ENCODE results near the gene DENND1A.
"Not testable (repeated sequence)": the region's sequence is repeated elsewhere in the genome, so short reads cannot be mapped to it uniquely, and the experiment has no call there.

Gene DENND1A

DNA sequence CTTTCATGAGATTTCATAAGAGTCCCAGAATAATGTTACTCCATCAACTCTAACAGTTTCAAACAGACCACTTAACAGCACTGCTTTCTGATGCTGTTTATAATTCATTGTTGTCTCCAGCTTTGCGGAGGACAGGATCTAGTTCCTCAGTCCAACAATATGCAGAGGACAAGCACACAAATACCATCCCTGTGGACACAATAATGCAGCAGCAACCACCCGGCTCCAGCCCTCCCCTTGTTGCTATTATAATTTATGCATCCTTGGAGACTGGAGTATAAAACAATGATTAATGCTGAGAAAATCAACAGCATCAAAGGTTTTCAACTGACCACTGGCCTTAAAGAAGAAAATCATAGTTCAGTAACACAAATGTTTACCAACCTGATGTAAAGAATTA lies 108.3 kb downstream of the DENND1A start:
- DNase-seq (ENCODE audit: low spot score) = no peak

DNA sequence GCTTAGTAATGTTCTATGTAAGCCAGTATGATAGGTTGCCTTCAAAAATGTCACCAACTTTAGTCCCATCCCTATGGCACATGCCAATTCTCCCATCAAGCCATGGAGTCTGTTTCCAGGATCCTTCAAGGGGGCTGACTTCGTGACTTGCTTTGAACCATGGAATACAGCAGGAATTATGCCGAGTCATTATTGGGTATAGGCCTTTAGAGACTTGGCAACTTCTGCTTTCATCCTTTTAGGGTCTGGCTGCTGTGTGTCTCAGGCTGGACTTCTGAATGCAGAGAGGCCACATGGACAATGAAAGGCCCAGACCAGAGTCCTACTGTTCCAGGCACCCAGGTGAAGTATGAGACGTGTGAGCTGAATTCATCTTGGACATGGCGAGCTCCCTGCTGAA lies 109.8 kb downstream of the DENND1A start:
- no peak for DNase-seq (ENCODE audit: low spot score)

DNA sequence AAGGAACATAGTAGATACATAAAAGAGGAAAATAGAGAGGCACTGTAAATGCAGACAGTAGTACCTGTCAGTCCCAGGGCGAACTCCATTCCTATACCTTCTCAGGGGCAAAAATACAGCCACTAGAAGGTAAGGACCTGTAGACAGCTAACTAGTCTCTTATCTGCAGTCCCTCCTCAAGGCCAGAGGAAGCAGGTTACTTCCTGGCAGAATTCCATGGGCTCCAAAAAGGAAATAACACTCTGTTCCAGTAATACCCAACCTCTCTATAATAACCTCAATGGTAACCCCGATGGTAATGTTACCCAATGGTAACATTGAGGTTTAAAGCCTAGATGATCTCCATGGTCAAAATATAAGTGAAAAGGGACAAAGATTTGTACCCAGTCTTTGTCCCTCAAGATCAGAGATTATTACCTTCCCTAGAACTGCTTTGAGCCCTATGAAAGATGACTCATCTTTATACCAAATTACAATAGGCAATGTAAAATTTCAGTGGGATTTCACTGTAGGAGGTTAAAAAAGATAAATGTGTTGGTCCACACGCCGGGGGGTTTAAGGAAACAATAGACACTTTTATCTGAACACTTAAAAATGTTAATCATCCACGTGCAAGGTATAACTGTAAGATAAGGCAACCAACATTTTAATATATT lies 113.0 kb downstream of the DENND1A start:
- DNase-seq (ENCODE audit: low spot score) = no peak

DNA sequence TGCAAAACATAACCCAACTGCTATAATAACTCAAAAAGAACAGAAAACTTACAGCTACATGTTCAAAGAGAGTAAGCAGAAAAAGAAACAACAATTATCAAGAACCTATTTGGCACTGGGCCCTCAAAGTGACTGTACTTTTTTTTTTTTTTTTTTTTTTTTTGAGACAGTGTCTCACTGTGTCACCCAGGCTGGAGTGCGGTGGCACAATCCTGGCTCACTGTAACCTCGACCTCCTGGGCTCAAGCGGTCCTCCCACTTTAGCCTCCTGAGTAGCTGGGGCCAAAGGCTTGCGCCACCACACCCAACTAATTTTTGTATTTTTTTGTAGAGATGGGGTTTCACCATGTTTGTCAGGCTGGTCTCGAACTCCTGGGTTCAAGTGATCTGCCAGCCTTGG lies 114.1 kb downstream of the DENND1A start:
- not testable (repeated sequence) for DNase-seq (ENCODE audit: low spot score)

DNA sequence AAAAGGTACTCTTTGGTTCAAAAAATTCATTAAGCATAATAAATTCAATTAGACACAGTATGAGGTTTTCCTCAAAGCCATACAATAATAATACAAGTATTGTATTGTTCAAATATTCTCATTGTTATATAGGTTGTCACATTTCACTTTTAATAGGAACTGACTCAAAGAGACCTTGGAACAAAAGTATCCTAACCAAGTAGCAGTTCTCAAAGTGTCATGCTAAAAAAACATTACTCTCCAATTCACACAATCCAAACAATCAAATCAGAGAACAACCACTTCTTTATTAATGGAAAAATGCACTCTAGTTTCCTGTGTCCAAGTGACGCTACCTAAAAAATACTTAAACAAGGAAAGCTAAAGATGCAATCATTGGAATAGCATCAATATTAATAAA lies 115.4 kb downstream of the DENND1A start:
- no peak for DNase-seq (ENCODE audit: low spot score)

DNA sequence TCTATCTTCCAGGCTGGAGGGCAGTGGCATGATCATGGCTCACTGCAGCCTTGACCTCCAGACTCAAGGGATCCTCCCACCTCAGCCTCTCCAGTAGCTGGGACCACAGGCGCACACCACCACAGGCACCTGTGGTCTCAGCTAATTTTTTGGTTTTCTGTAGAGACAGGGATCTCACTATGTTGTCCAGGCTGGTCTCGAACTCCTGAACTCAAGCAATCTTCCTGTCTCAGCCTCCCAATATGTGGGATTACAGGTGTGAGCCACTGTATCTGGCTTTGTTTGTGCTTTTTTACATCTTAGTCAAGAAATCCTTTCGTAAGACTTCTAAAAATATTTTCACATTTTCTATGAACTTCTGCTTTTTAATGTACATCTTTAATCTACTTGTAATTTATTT lies 116.9 kb downstream of the DENND1A start:
- no peak for DNase-seq (ENCODE audit: low spot score)

DNA sequence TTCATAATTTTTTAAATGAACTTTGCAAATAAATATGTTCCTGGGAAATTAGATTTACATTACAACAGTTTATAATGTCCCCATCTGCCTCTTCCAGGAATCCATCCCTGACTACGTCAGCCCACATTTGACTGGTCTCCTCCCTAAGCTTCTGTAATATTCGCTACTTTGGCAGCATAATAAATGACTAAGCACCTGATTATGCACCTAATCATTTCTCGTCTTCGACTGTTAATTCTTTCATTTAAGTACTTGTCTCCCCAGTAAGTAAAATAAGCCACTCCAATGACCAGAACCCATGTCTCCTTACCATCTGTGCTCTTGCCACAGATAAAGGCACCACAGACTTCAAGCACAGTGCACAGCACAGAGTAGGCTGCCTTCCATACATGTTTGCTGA lies 122.7 kb downstream of the DENND1A start:
- DNase-seq (ENCODE audit: low spot score) = no peak

DNA sequence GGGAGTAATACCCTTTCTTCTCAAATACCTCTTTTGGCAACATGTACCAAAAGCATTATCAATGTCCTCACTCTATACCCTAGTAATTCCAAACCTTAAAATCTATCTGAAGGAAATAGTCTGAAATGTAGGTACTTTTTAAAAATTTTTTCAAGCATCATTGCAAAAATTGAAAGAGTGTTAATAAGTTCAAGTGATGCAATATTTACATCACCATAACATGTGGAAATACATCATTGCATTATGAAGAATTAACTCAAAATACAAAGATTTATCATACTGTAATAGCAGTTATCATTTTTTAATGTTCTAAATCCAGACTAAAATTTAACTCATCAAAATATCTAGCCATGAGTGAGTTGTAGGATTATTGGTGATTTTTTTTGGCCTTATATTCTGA lies 123.1 kb downstream of the DENND1A start:
- DNase-seq (ENCODE audit: low spot score) = no peak

DNA sequence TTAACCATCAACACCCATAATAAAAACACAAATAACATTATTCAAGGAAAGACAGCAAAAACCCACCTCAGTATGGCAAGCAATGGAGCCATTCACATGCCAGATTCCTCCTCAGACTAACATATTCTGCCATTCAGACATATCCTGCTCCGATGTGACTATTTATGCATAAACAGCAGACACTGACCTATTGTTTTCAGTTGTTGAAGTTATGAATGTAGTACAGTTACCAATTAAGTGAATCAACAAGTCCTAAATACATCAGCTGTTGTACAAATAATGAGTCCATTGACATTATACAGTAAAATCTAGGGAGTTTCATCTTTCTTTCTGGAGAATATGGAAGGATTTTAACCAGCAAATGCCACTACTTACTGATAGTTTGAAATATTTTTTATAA lies 131.7 kb downstream of the DENND1A start:
- no peak for DNase-seq (ENCODE audit: low spot score)

DNA sequence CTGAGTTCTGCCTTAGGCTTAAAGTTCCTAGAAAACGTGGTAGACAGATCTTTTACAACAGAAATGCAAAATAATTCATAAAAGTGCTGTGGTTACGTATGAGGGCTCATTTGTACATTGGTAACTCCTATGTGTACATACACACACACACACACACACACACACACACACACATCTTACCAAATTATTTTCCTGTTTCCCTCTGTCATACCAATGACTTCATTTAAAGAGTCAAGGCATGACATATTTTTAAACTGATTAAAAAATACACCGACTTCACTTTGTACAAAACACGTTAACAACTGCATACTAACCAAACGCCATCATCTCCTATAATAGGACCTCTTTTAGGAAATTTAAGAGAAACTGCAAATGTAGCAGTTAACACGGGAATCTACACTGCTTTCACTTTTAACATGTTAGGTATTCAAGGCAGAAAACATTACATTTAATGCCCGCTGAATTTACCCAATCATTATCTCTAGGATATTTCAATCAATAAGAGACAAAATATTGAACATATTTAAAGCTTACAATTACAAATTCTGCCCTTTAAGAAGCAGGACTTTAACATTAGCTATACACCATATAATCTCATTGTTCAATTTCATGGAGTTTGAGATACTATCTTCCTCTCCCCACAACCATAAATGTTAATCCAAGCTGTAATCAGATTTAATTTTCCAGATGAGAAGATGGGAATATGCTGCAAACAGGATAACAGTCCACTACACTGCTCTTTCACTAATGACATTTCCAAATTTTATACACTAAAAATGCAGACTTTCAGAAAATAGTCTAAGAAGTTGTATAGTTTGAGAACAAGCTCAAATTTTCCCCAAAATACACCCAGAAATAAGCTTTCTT lies 133.1 kb downstream of the DENND1A start:
- no peak for DNase-seq (ENCODE audit: low spot score)

DNA sequence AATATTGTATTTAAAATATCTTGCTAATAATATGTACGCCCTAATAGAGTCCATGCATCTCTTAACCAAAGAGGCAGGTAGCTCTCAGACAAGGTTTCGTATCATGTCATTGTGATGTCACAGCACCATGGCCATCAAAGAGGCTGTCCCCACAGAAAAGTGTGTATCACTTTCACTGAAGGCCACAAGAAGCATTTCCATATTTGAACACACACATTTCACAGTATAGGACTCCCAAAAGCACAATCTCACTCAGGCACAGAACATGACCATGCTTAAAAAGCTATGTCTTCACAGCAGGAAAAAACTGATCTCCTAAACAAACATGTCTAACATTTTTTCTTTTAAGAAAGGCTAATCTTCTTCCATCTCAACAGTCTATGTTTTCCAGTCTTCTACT lies 133.8 kb downstream of the DENND1A start:
- no peak for DNase-seq (ENCODE audit: low spot score)

DNA sequence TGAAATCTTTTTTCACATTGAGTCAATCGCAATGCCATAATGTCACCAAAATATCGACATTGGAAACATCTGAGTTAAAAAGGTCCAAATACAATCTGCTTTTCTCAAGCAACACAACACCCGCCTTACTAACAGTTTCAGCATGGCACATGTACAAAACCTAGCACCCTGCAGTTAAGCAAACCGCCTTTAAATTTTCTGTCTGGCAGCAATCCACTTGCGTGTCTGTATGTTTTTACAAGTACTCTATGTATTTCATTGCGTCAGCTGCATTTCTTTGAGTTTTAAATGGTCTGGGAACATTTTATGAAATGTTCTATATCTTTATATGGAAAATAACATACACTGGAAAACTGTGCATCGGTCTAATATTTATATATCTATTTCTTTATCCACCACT lies 134.6 kb downstream of the DENND1A start:
- no peak for DNase-seq (ENCODE audit: low spot score)

DNA sequence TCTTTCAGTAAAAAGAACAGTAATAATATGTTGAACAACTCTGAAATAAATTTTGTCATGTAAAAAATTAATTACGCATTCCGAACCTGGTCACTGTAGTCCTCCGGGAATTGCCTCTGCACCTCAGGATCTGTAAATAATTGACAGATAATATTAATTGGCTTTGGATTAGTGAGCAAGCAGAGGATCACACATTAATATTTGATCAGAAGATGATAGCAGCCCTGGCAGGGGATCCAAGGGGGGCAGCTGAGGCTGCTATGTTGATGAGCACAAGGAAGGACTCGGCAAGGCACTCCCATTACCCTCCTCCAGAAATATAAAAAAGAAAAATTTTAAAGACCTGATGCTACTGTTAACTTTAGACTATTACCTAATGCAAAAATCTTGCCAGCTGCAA lies 137.4 kb downstream of the DENND1A start:
- no peak for DNase-seq (ENCODE audit: low spot score)

DNA sequence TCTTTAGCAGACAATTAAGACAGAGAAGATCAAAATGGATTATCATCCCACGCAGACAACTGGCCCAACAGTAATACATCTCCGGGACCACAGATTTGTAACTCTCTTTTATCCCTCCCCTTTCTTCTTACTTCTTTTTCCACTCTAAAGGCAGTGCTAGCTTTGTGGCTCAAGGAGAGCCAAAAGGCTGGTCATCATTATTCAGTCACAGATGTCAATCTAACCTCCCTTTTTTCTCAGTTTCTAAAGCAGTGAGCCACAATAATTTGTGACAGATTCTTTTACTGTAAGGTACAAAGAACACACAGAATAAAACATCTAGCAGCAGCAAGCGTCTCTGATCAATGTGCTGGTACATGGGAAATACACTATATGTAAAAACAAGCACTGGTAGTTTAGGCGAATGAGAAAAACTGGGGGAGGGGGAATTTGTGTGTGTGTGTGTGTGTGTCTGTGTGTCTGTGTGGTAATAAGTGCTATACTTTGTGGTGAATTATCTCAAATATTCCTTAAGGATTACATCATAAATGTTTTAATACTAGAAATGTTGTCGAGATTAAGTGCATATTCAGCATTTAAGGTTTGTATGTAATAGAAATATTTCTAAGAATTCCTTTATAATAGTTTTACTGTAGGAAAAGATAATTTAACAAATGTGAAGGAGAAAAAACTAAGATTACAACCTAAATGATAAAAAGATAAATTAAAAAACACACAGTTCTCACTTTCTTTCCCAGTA lies 140.2 kb downstream of the DENND1A start:
- no peak for DNase-seq (ENCODE audit: low spot score)

DNA sequence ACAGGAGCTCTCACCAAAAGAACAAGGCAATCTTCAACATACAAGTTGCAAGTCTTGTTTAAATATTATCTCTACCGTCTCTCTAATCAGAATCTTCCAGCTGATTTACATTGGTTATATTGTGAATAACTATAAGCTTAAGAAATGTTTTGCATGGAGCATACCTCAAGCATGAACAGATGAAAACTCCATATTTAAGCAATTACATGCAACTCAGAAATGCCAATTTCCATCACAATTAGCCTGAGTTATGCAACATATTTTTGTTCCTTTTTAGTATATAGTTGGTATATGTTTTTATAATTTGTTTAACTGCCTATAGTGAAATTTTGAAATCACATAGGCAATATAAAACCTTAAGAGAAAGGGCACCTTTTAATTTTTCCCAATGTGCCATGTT lies 142.5 kb downstream of the DENND1A start:
- no peak for DNase-seq (ENCODE audit: low spot score)

DNA sequence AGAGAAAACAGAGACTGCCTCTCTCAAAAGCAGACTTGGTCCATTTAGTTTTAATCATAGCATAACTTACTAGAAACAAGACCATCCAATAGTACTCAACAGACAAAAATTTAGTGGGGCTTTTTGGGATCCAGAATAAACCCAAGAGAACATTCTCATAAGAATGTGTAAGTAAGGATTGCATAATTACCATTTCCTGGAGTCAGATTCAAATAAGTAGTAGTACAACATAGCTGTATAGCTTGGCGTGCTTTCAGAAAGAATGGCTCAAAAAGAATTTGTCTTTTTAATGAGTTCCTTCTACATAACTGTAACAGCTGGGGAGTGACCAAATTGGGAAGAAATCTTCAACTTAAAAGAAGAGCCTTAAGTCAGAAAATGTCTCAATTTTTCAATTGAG lies 145.4 kb downstream of the DENND1A start:
- DNase-seq (ENCODE audit: low spot score) = no peak

DNA sequence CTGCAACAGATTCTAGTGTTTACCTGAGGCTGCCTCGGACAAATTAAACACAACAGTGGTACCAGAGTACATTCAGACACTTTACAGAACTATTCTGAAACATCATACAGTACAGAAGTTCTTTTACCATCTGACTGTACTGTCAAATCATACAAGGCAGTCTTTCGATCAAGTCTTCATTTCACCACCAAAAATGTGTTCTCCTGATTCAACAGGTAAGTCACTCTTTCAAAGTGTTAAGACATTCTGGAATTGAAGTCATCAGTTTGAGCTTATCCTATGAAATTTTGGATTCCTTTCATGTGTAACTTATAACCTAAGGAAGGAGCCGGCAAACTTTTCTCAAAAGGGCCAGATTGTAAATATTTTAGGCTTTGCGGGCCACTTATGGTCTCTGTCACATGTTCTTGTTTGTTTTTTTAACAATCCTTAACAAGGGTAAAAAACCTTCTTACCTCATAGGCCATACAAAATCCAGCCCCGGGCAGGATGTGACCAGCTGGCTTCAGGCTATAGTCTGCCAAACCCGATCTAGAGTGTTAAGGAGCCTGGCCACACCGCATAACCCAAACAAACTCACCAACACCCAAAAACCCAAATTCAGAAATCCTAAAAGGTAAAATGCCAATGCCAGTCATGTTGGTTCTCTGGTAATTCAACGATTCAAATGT lies 151.6 kb downstream of the DENND1A start:
- DNase-seq (ENCODE audit: low spot score) = no peak

DNA sequence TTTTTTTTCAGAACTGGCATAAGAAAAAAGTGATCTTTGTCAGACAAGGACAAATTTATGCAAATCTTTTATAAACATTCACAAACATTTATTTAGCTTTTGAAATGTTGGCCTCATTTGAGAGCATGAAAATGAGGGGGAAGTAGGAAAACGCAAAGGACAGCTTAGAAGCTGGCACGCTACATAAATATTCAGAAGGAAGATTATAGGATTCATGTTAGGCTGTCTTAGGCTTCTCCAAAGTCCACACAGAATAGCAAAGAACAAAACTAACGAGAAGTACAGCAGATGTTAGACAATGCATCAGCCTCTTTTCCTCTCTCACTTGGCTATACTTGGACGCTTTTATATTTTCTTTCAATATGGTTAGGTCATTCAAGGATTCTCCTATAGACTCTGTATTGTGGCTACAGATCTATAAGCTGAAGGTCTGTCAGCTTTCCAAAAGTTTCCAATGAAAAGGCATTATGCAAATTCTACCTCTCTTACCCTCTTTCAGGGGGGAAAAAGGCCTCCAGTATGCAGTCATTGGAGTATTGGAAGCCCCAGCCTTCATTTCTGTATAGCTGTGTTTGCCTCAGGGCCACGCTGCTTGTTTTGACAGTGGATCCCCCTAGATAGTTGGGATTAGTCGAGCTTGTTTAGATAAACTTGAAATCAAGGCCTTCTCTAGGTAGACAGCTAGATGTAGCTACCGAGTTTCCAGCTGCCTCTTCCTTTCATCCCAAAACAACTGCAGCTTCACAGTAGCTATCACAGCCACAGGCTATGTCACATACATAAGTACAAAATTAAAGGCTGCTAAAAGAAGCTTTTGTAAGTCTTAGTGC lies 153.0 kb downstream of the DENND1A start:
- DNase-seq (ENCODE audit: low spot score) = no peak

DNA sequence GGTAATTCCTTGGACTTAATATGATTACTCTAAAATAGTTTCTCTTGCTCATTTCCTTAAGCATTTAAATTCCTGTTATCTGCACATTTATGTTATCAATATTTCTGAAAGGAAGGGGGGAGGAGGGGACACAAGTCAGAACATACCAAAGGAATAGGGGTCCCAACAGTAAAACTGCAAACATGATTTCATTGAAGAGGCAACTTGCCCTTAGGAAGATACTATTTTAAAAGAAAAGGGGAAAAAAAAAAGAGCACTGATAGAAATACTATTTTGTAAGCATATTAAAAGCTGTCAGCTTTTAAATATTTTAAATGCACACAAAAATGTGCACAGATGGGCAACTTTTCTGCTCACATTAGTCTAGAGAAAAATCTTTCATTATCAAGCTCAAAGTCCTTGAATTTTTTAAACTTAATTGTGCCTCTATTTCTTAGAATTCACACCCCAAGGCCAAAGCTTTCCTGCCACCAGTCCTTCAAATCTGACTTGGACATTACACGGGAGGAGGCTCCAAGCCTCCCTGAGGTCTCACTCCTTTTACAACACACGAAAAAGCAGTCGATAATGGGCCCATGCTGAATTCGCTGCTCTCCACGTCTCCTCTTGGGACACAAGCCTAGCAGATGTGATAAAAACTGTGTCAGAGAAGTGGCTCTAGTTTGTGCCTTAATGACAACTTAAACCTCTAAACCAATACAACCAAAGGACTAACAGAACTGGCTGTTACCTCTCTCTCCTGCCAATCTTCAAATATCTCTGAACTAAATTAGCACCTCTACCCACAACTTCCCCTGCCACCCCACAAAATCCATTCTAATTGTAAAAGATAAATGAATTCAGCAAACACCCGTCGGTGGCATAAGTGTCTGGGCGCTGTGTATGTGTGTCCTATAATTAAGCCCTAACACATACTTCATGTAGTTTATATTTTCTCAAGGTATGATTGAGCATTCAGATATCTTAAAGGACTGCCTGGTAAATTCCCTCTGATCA lies 154.3 kb downstream of the DENND1A start:
- DNase-seq (ENCODE audit: low spot score) = no peak

DNA sequence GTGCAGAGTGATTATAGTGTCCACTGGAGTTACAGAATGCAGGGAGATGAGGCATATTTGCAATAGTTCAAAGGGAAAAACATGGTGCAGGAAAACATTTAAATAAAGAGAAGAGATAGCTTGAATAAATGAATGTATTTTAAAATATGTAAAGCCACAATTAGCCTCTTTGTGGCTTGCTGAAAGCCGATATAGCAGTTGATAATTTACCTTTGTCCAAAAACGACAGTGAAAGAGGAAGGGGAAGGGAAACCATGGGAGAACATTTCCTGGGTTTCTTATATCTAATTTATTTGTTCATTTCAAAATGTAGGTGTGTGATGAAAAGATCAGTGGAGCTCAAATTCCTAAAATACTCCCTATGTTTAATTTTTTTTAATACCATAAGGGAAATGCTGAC lies 156.1 kb downstream of the DENND1A start:
- DNase-seq (ENCODE audit: low spot score) = no peak
